ENCODE results near the gene PLEKHH1. TPM values are rescaled to one million over a fixed set of nuclear protein-coding genes. Genes with fewer than 3 reads are reported as not detected.
A peak's percentile ranks its signal among the peaks of the same experiment; 100 is the strongest.

PLEKHH1 gene
- total RNA-seq, 1 experiment from 2014 or later = 6.7 TPM

GRCh38 chr14:67562025-67562775 is 29.1 kb downstream of the PLEKHH1 start:
- Histone ChIP-seq H3K27me3 (ENCODE audit: control insufficient read depth, insufficient read depth, low read length) (no peaks in the 10 kb centered on the region), H3K9me3 (ENCODE audit: control insufficient read depth, insufficient read depth, low read depth, low read length) (no peaks in the 10 kb centered on the region), H3K4me1 (ENCODE audit: control insufficient read depth, insufficient read depth, low read length) (no peaks in the 10 kb centered on the region), H3K27ac (ENCODE audit: low read length) (no peak overlapping the region), H3K4me3 (ENCODE audit: low read depth in 2 of 2, low read length in 2 of 2) (no peak overlapping the region), H3K36me3 (ENCODE audit: control insufficient read depth, insufficient read depth, low read length) (no peaks in the 10 kb centered on the region)
- BruUV-seq (replicated peaks) = no TSS peak
- TF ChIP-seq TCF7L2 (IDR thresholded peaks at IDR 0.05; ENCODE audit: low read depth, low read length) = no peak
- intact Hi-C loops (cut with micrococcal nuclease; ENCODE audit: unreplicated experiment) = no loop called here
- ATAC-seq = no peak
- ChIA-PET CTCF (interaction anchor here (1.2 kb wide), 1 partner anchor 9 kb away, joined by 3 read pairs; no protein-coding TSS in a partner anchor), POLR2A (interaction anchor here (0.7 kb wide), 1 partner anchor 41 kb away, joined by 7 read pairs; no protein-coding TSS in a partner anchor)
- in situ Hi-C loops (cut with HindIII; ENCODE audit: low pct_unique_long_range_greater_than_20kb, low sequenced_read_pairs) = no loop called here
- DNase-seq (ENCODE audit: low read depth, low spot score) = no peak

GRCh38 chr14:67562776-67563150 is 29.7 kb downstream of the PLEKHH1 start:
- intact Hi-C loops (cut with micrococcal nuclease; ENCODE audit: unreplicated experiment) = no loop called here
- CTCF ChIA-PET = interaction anchor here (0.7 kb wide), 1 partner anchor 133 kb away, joined by 6 read pairs; the partner anchor contains the start of gene RDH11

More at GRCh38 chr14:67562776-67563150, 29.7 kb downstream of the PLEKHH1 start:
- H3K27me3 ChIP-seq (ENCODE audit: control insufficient read depth, insufficient read depth, low read length) = no peaks in the 10 kb centered on the region
- no peak for DNase-seq (ENCODE audit: low read depth, low spot score)
- H3K4me3 ChIP-seq (ENCODE audit: low read depth in 2 of 2, low read length in 2 of 2) = no peak overlapping the region
- ATAC-seq = no peak
- H3K36me3 ChIP-seq (ENCODE audit: control insufficient read depth, insufficient read depth, low read length) = no peaks in the 10 kb centered on the region
- in situ Hi-C loops (cut with HindIII; ENCODE audit: low pct_unique_long_range_greater_than_20kb, low sequenced_read_pairs) = no loop called here
- TF ChIP-seq POLR2AphosphoS5 (IDR thresholded peaks at IDR 0.05; ENCODE audit: low read depth, low read length) (no peak), SIN3A (IDR thresholded peaks at IDR 0.05; ENCODE audit: borderline replicate concordance, insufficient read depth, low read depth, low read length) (no peak), REST (IDR thresholded peaks at IDR 0.05; ENCODE audit: insufficient read depth in 1 of 2, low read depth in 2 of 2, low read length in 1 of 2) (no peak), TCF7L2 (IDR thresholded peaks at IDR 0.05; ENCODE audit: low read depth, low read length) (no peak)
- TF ChIP-seq, protein P1, sequence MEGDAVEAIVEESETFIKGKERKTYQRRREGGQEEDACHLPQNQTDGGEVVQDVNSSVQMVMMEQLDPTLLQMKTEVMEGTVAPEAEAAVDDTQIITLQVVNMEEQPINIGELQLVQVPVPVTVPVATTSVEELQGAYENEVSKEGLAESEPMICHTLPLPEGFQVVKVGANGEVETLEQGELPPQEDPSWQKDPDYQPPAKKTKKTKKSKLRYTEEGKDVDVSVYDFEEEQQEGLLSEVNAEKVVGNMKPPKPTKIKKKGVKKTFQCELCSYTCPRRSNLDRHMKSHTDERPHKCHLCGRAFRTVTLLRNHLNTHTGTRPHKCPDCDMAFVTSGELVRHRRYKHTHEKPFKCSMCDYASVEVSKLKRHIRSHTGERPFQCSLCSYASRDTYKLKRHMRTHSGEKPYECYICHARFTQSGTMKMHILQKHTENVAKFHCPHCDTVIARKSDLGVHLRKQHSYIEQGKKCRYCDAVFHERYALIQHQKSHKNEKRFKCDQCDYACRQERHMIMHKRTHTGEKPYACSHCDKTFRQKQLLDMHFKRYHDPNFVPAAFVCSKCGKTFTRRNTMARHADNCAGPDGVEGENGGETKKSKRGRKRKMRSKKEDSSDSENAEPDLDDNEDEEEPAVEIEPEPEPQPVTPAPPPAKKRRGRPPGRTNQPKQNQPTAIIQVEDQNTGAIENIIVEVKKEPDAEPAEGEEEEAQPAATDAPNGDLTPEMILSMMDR (IDR thresholded peaks at IDR 0.05) = no peak
- H3K27ac ChIP-seq (ENCODE audit: low read length) = no peak overlapping the region
- BruUV-seq (replicated peaks) = TSS peak; percentile 52
- POLR2A ChIA-PET = interaction anchor here (0.6 kb wide), 1 partner anchor 431 kb away, joined by 3 read pairs; no protein-coding TSS in a partner anchor
- H3K9me3 ChIP-seq (ENCODE audit: control insufficient read depth, insufficient read depth, low read depth, low read length) = no peaks in the 10 kb centered on the region
- H3K4me1 ChIP-seq (ENCODE audit: control insufficient read depth, insufficient read depth, low read length) = no peaks in the 10 kb centered on the region

Data from Panc1 (cell line).